CD4-positive, CD25-positive, alpha-beta regulatory T cell (primary cell): ENCODE data around the gene ASTL. TPM values are rescaled to one million over a fixed set of nuclear protein-coding genes. Genes with fewer than 3 reads are reported as not detected.
A peak's percentile ranks its signal among the peaks of the same experiment; 100 is the strongest.

Source experiments
- ATAC-seq, 2 donors: fragments of 150-1000 bp; cut with Tn5 transposase; one replicate each; pipeline ENCODE4 v1.10.0; 2021; ENCODE audit warnings: low read depth in 2 of 2, moderate number of reproducible peaks in 2 of 2, moderate library complexity in 1 of 2
- DNase-seq, 3 donors: peaks; one replicate each; pipeline versions ENCODE4 v3.0.0 to v3.0.0-alpha.2; 2012 to 2022; ENCODE audit warnings: mixed read lengths in 1 of 3
- H3K27ac ChIP-seq: one replicate; pipeline ENCODE4 v1.7.0; 2013; ENCODE audit warnings: mild to moderate bottlenecking, low read length; ENCODE audit not compliant: insufficient read depth, poor library complexity, severe bottlenecking
- H3K27me3 ChIP-seq: one replicate; pipeline ENCODE4 v1.7.0; 2013; ENCODE audit warnings: low read length; ENCODE audit not compliant: control insufficient read depth, insufficient read depth
- H3K36me3 ChIP-seq: one replicate; pipeline ENCODE4 v1.7.0; 2013; ENCODE audit warnings: mild to moderate bottlenecking, low read length, moderate library complexity; ENCODE audit not compliant: control insufficient read depth, insufficient read depth
- H3K4me1 ChIP-seq: 2 replicates; pipeline ENCODE4 v1.7.0; 2013; ENCODE audit warnings: mild to moderate bottlenecking, low read length; ENCODE audit not compliant: insufficient read depth, control insufficient read depth, poor library complexity, severe bottlenecking
- H3K4me3 ChIP-seq: one replicate; pipeline ENCODE4 v1.7.0; 2013; ENCODE audit warnings: low read depth, mild to moderate bottlenecking, low read length, moderate library complexity
- H3K9me3 ChIP-seq, 2 experiments: 1 replicate in 1 of 2; 2 replicates in 1 of 2; pipeline ENCODE4 v1.7.0; 2013; ENCODE audit warnings: low read length in 2 of 2, mild to moderate bottlenecking in 1 of 2, moderate library complexity in 1 of 2; ENCODE audit not compliant: control insufficient read depth in 2 of 2
- H3K27ac Mint-ChIP-seq, 3 donors: one replicate each; pipeline ENCODE4 v1.8.0; 2020 to 2022; ENCODE audit warnings: mild to moderate bottlenecking in 3 of 3, mixed read lengths in 3 of 3, moderate library complexity in 2 of 3
- H3K27me3 Mint-ChIP-seq: one replicate; pipeline ENCODE4 v1.8.0; 2022; ENCODE audit warnings: mild to moderate bottlenecking, mixed read lengths
- H3K36me3 Mint-ChIP-seq: one replicate; pipeline ENCODE4 v1.8.0; 2020; ENCODE audit warnings: mixed read lengths
- H3K4me1 Mint-ChIP-seq, 4 donors: one replicate each; pipeline ENCODE4 v1.8.0; 2020 to 2022; ENCODE audit warnings: mixed read lengths in 4 of 4, mild to moderate bottlenecking in 1 of 4
- H3K4me3 Mint-ChIP-seq, 4 donors: one replicate each; pipeline ENCODE4 v1.8.0; 2020 to 2022; ENCODE audit warnings: mild to moderate bottlenecking in 4 of 4, mixed read lengths in 4 of 4, moderate library complexity in 3 of 4
- H3K9me3 Mint-ChIP-seq, 7 donors: one replicate each; pipeline ENCODE4 v1.8.0; 2020 to 2022; ENCODE audit warnings: mixed read lengths in 7 of 7, mild to moderate bottlenecking in 3 of 7, moderate library complexity in 2 of 7
- polyA plus RNA-seq, 4 donors: library from polyadenylated mRNA; unstranded; fragments of 300-500 nt; fragmentation: Illumina TruSeq; gene quantifications; one replicate each; pipeline ENCODE4 v1.2.3, GENCODE V29; 2021
- total RNA-seq: library from RNA; stranded (reverse); gene quantifications from one replicate; pipeline ENCODE4 v1.2.3, GENCODE V29; 2022

Gene ASTL
- total RNA-seq (9.7 TPM), polyA plus RNA-seq (under 1 TPM in 2 of 4 donors, not detected in 2; 0.23 to 0.39 TPM)

DNA sequence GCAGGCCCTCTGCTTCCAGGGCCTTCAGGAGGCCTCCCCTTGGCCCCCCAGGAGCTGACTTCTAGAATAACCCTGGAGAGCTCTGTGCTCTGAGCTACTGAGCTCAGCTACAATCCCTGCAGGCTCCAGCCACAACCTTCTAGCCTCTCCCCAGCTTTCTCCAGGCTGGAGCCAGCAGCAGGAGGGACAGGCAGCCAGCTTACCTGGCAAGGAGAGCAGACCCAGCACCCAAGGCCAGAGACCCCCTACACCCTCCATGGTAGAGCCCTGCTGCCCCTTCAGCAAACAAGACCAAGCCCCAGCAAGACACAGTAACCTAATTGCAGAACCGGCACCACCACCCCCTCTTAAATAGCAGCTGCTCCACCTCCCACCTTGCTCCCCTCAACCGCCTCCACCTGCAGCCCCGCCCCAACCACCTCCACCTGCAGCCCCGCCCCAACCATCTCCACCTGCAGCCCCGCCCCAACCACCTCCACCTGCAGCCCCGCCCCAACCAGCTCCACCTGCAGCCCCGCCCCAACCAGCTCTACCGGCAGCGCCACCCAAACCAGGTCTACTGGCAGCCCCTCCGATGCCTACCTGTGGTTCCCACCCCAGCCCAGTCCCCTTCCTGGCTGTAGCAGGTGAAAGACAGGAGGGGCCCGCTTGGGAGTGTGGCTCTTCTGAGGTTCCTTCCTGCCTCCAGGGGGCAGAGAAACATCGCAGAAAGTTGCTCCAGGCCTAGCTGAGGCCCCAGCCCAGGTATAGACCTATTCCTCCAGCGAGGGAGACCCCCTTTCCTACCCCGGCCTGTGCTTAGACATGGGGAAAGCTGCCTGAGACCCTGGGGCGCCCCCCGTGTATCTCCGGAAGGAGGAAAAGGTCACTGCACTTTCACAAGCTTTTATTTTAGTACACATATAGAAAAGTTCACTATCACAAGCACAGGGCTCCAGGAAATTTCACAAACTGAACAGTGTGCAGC, at the start of gene ASTL:
ASTL (minus strand) TSS at position 324 of the 967 bp plus-strand sequence; CDS start at position 258, 66 bp downstream.
- Histone ChIP-seq H3K4me1 (peaks cover 26% of the 10 kb centered on the region), H3K27ac (no peak within 1 kb of the TSS), H3K9me3 (no peaks in the 10 kb centered on the region), H3K36me3 (peaks cover 4% of the 10 kb centered on the region), H3K4me3 (no peak within 1 kb of the TSS), H3K27me3 (no peaks in the 10 kb centered on the region)
- Mint-ChIP-seq H3K27ac (peak within 1 kb of the TSS in 1 of 3 donors; percentile 20), H3K27me3 (peaks cover 5% of the 10 kb centered on the region), H3K36me3 (peaks cover 15% of the 10 kb centered on the region), H3K9me3 (no peaks in the 10 kb centered on the region), H3K4me3 (peak within 1 kb of the TSS in 1 of 4 donors; percentile 66), H3K4me1 (peaks cover 6 to 35% (median 15%) of the 10 kb centered on the region in 4 donors)
- ATAC-seq (peak; percentile 65 to 67), DNase-seq (peak; percentile 51 to 77 (median 72))

DNA sequence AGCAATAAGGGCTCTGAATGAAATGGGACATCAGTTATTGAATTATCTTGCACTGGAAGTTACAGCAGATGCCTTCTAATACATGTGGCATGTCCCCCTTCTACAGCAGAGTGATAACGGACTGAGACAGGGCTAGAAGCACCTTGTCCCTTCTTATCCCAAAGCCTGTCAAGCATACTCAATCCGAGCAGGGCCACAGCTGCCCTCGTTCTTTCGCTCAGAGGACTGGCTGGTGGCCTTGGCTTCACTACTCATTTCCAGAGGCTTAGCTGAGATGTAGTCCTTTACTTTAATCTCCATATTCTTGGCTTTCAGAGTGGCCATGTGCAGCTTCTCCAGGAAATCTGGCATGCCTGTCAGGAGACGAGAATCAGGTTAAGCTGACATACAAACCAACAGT, 48.3 kb upstream of the ASTL start:
- no peaks in the 10 kb centered on the region for H3K9me3 ChIP-seq
- no peaks in the 10 kb centered on the region for H3K4me1 ChIP-seq
- no peaks in the 10 kb centered on the region for H3K27me3 ChIP-seq
- DNase-seq (no peak), ATAC-seq (no peak)
- no peak overlapping the region for H3K4me3 ChIP-seq
- H3K36me3 ChIP-seq = peaks cover 63% of the 10 kb centered on the region
- Mint-ChIP-seq H3K27ac (peak overlapping the region in 1 of 3 donors; percentile 25), H3K27me3 (no peaks in the 10 kb centered on the region), H3K9me3 (no peaks in the 10 kb centered on the region), H3K36me3 (peaks cover 28% of the 10 kb centered on the region), H3K4me1 (no peaks in the 10 kb centered on the region), H3K4me3 (no peak overlapping the region)
- no peak overlapping the region for H3K27ac ChIP-seq

DNA sequence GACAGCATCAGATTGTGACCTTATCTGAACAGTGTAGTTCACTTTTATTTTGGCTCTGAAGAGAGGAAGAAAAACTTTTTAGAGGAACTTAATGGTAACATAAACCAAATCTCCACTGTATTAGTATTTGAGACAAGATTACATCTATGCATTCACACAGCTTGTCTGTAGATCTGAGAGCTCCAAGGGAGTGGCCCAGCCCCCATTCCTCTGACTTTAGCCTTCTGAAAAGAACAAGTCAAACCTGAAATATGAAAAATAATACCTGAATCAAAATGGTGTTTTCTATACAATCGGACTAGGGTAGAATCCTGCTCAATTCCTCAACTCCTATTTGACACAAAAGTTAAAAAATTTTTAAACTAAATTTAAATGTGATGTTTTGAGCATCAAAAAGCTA, 47.2 kb upstream of the ASTL start:
- H3K36me3 ChIP-seq = peaks cover 53% of the 10 kb centered on the region
- Mint-ChIP-seq H3K27me3 (no peaks in the 10 kb centered on the region), H3K4me3 (no peak overlapping the region), H3K9me3 (no peaks in the 10 kb centered on the region), H3K27ac (no peak overlapping the region), H3K4me1 (peaks cover 0 to 2% (median under 1%) of the 10 kb centered on the region in 4 donors), H3K36me3 (peaks cover 23% of the 10 kb centered on the region)
- DNase-seq (no peak), ATAC-seq (no peak)
- H3K27ac ChIP-seq = no peak overlapping the region
- H3K4me1 ChIP-seq = no peaks in the 10 kb centered on the region
- H3K9me3 ChIP-seq = no peaks in the 10 kb centered on the region
- H3K27me3 ChIP-seq = no peaks in the 10 kb centered on the region
- H3K4me3 ChIP-seq = no peak overlapping the region

DNA sequence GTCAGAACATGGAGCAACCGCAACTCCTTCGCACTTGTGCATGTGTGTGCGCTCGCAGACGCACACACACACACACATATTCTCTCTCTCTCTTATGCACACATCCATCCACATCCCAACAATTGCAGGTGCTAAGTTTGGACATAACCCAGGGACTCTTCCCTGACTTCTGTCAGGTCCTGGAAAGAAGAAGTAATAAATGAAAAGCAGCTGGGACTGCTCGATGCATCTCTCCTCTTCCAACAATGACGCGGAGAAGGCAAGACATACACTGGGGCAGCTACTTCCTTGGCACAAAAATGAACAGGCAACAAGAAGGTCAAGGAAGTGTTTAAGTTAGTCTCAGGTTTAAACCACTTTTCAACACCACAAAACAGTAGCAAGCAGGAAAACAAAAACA, 46.7 kb upstream of the ASTL start:
- H3K4me1 ChIP-seq = peaks cover 4% of the 10 kb centered on the region
- H3K4me1 Mint-ChIP-seq = peaks cover 0 to 5% (median 1%) of the 10 kb centered on the region in 4 donors
- H3K27ac Mint-ChIP-seq = peak overlapping the region in 1 of 3 donors; percentile 55
- H3K4me3 ChIP-seq = no peak overlapping the region
- H3K4me3 Mint-ChIP-seq = no peak overlapping the region
- H3K9me3 Mint-ChIP-seq = no peaks in the 10 kb centered on the region
- ATAC-seq = no peak
- H3K27me3 ChIP-seq = no peaks in the 10 kb centered on the region
- DNase-seq = no peak
- peaks cover 23% of the 10 kb centered on the region for H3K36me3 Mint-ChIP-seq
- no peaks in the 10 kb centered on the region for H3K27me3 Mint-ChIP-seq
- H3K9me3 ChIP-seq = no peaks in the 10 kb centered on the region
- H3K27ac ChIP-seq = no peak overlapping the region
- peaks cover 48% of the 10 kb centered on the region for H3K36me3 ChIP-seq

DNA sequence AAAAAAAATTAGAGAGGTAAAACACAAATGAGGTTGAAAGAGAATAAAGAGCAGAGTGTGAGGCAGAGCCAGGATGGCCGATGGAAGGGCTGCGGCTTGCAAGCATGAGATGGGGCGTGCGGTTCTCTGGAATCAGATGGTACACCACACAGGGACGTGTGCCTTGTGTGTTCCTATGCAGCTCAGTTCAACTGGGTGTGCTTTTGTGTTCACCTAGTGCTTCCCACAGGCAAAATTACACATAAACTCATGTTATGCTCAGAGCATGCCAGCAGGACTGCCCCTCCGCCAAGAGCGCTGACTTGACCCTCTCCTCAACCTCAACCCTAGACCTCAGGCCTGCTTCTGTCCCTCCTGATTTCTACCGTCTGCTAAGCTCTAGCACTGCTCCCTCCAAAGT, 45.9 kb upstream of the ASTL start:
- peaks cover 21% of the 10 kb centered on the region for H3K36me3 Mint-ChIP-seq
- H3K27me3 Mint-ChIP-seq = no peaks in the 10 kb centered on the region
- Histone ChIP-seq H3K4me3 (no peak overlapping the region), H3K27me3 (no peaks in the 10 kb centered on the region), H3K4me1 (peaks cover 6% of the 10 kb centered on the region), H3K36me3 (peaks cover 44% of the 10 kb centered on the region), H3K9me3 (no peaks in the 10 kb centered on the region), H3K27ac (no peak overlapping the region)
- peak overlapping the region in 1 of 3 donors; percentile 13 for H3K27ac Mint-ChIP-seq
- ATAC-seq = no peak
- DNase-seq = no peak
- H3K4me1 Mint-ChIP-seq = peaks cover 0 to 7% (median 1%) of the 10 kb centered on the region in 4 donors
- no peak overlapping the region for H3K4me3 Mint-ChIP-seq
- no peaks in the 10 kb centered on the region for H3K9me3 Mint-ChIP-seq

DNA sequence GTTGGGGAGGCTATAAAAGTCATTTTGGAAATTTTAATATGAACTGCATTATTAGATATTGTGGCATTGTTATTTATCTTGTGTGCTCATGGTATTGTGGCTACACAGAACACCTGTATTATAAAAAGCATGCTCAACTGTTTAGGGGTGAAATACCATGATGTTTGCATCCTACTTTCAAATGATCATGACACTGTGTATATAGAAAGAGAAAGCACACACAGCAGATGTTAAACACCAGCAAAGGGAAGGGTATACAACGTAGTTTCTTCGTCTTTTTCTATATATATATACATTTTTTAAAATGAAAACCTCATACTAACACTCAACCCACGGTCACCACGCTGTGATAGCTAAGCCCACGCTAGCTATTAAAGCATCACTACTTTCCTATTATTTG, 43.2 kb upstream of the ASTL start:
- no peaks in the 10 kb centered on the region for H3K9me3 ChIP-seq
- no peak overlapping the region for H3K27ac ChIP-seq
- H3K27me3 ChIP-seq = no peaks in the 10 kb centered on the region
- H3K4me1 Mint-ChIP-seq = peaks cover 0 to 7% (median 1%) of the 10 kb centered on the region in 4 donors
- no peaks in the 10 kb centered on the region for H3K9me3 Mint-ChIP-seq
- no peaks in the 10 kb centered on the region for H3K27me3 Mint-ChIP-seq
- H3K36me3 Mint-ChIP-seq = peaks cover 14% of the 10 kb centered on the region
- no peak overlapping the region for H3K4me3 Mint-ChIP-seq
- no peak overlapping the region for H3K4me3 ChIP-seq
- DNase-seq (no peak), ATAC-seq (no peak)
- H3K27ac Mint-ChIP-seq = peak overlapping the region in 2 of 3 donors; percentile 2 to 6
- peaks cover 6% of the 10 kb centered on the region for H3K4me1 ChIP-seq
- H3K36me3 ChIP-seq = peaks cover 25% of the 10 kb centered on the region

DNA sequence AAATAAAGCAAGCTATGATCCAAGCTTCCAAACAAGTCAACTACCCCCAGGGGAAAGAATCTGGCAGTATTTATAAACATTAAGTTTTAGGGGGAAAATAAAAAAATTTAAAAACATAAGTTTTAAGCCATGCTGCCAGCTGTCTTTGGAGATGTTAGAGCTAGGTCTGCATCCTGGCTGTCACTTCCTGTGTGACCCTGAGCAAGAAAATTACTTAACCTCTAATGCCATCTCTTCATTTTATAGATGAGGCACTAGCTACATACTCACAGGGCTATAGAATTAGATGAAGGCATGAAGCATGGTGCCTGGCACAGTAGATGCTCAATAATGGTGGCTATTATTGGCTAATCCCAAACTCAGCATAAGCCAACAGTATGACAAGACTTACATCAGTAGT, 42.2 kb upstream of the ASTL start:
- Mint-ChIP-seq H3K27ac (peak overlapping the region in 1 of 3 donors; percentile 23), H3K36me3 (peaks cover 14% of the 10 kb centered on the region), H3K27me3 (no peaks in the 10 kb centered on the region), H3K4me1 (peaks cover 0 to 7% (median 1%) of the 10 kb centered on the region in 4 donors), H3K4me3 (no peak overlapping the region), H3K9me3 (no peaks in the 10 kb centered on the region)
- peaks cover 6% of the 10 kb centered on the region for H3K4me1 ChIP-seq
- no peak overlapping the region for H3K27ac ChIP-seq
- no peak overlapping the region for H3K4me3 ChIP-seq
- peaks cover 15% of the 10 kb centered on the region for H3K36me3 ChIP-seq
- no peaks in the 10 kb centered on the region for H3K27me3 ChIP-seq
- no peaks in the 10 kb centered on the region for H3K9me3 ChIP-seq
- peak in 1 of 3 donors; percentile 34 for DNase-seq
- ATAC-seq = peak in 1 of 2 donors; percentile 37
